HG02763 (cell line): ENCODE data around the gene LARGE1.

Experiments
- ATAC-seq: cut with Tn5 transposase; IDR thresholded peaks from one replicate; pipeline ENCODE4 v1.9.1; 2021; ENCODE audit warnings: mild to moderate bottlenecking, moderate library complexity; ENCODE audit not compliant: unreplicated experiment

Gene LARGE1

GRCh38 chr22:33275073-33275443 lies 645.2 kb downstream of the LARGE1 start:
- no peak for ATAC-seq

- ATAC-seq, result no peak
Observed at GRCh38 chr22:33274214-33275072, 645.8 kb downstream of the LARGE1 start.

- no peak for ATAC-seq
Observed at GRCh38 chr22:33272871-33273270, 647.4 kb downstream of the LARGE1 start.

GRCh38 chr22:33272180-33272579 lies 648.1 kb downstream of the LARGE1 start:
- ATAC-seq, result peak; percentile 37

GRCh38 chr22:33271390-33272161 lies 648.7 kb downstream of the LARGE1 start:
- ATAC-seq, result peak; percentile 60

- ATAC-seq, result no peak
Observed at GRCh38 chr22:33270596-33270995, 649.7 kb downstream of the LARGE1 start.

- ATAC-seq, result no peak
Observed at GRCh38 chr22:33261699-33262098, 658.6 kb downstream of the LARGE1 start.

GRCh38 chr22:33260498-33260897 lies 659.8 kb downstream of the LARGE1 start:
- no peak for ATAC-seq

- ATAC-seq, result no peak
Observed at GRCh38 chr22:33255791-33256190, 664.5 kb downstream of the LARGE1 start.

- ATAC-seq, result no peak
Observed at GRCh38 chr22:33248948-33249347, 671.3 kb downstream of the LARGE1 start.

GRCh38 chr22:33247758-33248157 lies 672.5 kb downstream of the LARGE1 start:
- no peak for ATAC-seq

GRCh38 chr22:33242078-33242477 lies 678.2 kb downstream of the LARGE1 start:
- no peak for ATAC-seq

GRCh38 chr22:33240888-33241475 lies 679.3 kb downstream of the LARGE1 start:
- ATAC-seq, result no peak

- no peak for ATAC-seq
Observed at GRCh38 chr22:33232071-33232470, 688.2 kb downstream of the LARGE1 start.

- no peak for ATAC-seq
Observed at GRCh38 chr22:33227791-33228190, 692.5 kb downstream of the LARGE1 start.

- ATAC-seq, result no peak
Observed at GRCh38 chr22:33224841-33225240, 695.4 kb downstream of the LARGE1 start.
